Keratinocyte (primary cell): ENCODE results near the gene GOLIM4. TPM values are rescaled to one million over a fixed set of nuclear protein-coding genes. Genes with fewer than 3 reads are reported as not detected.

Experiments used
- DNase-seq: peaks from one replicate; pipeline ENCODE4 v3.0.0-alpha.2; 2011; ENCODE audit warnings: low read depth, missing footprints, low spot score
- FAIRE-seq: peaks from 2 replicates; lab custom pipeline; 2011; peaks lifted over from hg19 to GRCh38; lab: Jason Lieb, UNC
- H2AFZ ChIP-seq: 2 replicates; pipeline ENCODE4 v1.6.0; 2012; ENCODE audit warnings: low read length, control low read depth, inconsistent platforms; ENCODE audit not compliant: control insufficient read depth
- H3K27ac ChIP-seq: 2 replicates; pipeline ENCODE4 v1.5.1; 2011; ENCODE audit warnings: low read length; ENCODE audit not compliant: control insufficient read depth, insufficient read depth
- H3K27me3 ChIP-seq: 3 replicates; pipeline ENCODE4 v1.6.0; 2011; ENCODE audit warnings: low read length; ENCODE audit not compliant: control insufficient read depth, insufficient read depth; ENCODE audit errors: extremely low read depth
- H3K36me3 ChIP-seq, 2 experiments: 2 replicates in 1 of 2; 3 replicates in 1 of 2; pipeline ENCODE4 v1.5.1; 2011; ENCODE audit warnings: low read length in 2 of 2, mild to moderate bottlenecking in 1 of 2; ENCODE audit not compliant: control insufficient read depth in 2 of 2, insufficient read depth in 2 of 2; ENCODE audit errors: extremely low read depth in 1 of 2
- H3K4me1 ChIP-seq: 3 replicates; pipeline ENCODE4 v1.5.1; 2011; ENCODE audit warnings: low read length; ENCODE audit not compliant: control insufficient read depth, insufficient read depth; ENCODE audit errors: extremely low read depth
- H3K4me2 ChIP-seq: 3 replicates; pipeline ENCODE4 v1.6.0; 2011; ENCODE audit warnings: low read depth, low read length; ENCODE audit not compliant: control insufficient read depth, insufficient read depth; ENCODE audit errors: extremely low read depth
- H3K4me3 ChIP-seq, 3 experiments: fragments of 200-600 bp in 1 of 3; sonication (generic) in 1 of 3; 2 replicates in 2 of 3; 3 replicates in 1 of 3; pipeline ENCODE4 v1.5.1; 2011 to 2016; ENCODE audit warnings: low read length in 3 of 3, mild to moderate bottlenecking in 3 of 3, control low read depth in 2 of 3, inconsistent platforms in 1 of 3, low read depth in 1 of 3, mixed read lengths in 1 of 3, mixed run types in 1 of 3, moderate library complexity in 1 of 3; ENCODE audit not compliant: control insufficient read depth in 2 of 3, insufficient read depth in 2 of 3; ENCODE audit errors: extremely low read depth in 1 of 3
- H3K79me2 ChIP-seq: 2 replicates; pipeline ENCODE4 v1.6.0; 2012; ENCODE audit warnings: low read length; ENCODE audit not compliant: control insufficient read depth, insufficient read depth
- H3K9ac ChIP-seq: 3 replicates; pipeline ENCODE4 v1.6.0; 2011; ENCODE audit warnings: low read length; ENCODE audit not compliant: control insufficient read depth, insufficient read depth; ENCODE audit errors: extremely low read depth
- H3K9me1 ChIP-seq: 3 replicates; pipeline ENCODE4 v1.6.0; 2011; ENCODE audit warnings: low read length; ENCODE audit not compliant: control insufficient read depth, insufficient read depth; ENCODE audit errors: extremely low read depth
- H3K9me3 ChIP-seq: 2 replicates; pipeline ENCODE4 v1.5.1; 2012; ENCODE audit warnings: low read depth, low read length; ENCODE audit not compliant: control insufficient read depth
- H4K20me1 ChIP-seq: 3 replicates; pipeline ENCODE4 v1.6.0; 2011; ENCODE audit warnings: low read length; ENCODE audit not compliant: control insufficient read depth, insufficient read depth; ENCODE audit errors: extremely low read depth
- EZH2 ChIP-seq: IDR thresholded peaks from one replicate; pipeline ENCODE4 v1.6.1; 2012; ENCODE audit warnings: inconsistent platforms, mild to moderate bottlenecking, low read length, moderate library complexity
- dilution Hi-C: fragments of 300-500 bp; cut with MboI; formaldehyde crosslinking; loops from one replicate; pipeline ENCODE4 v1.7.0; 2020; ENCODE audit warnings: low sequenced_read_pairs; ENCODE audit not compliant: extremely low pct_ligation_motif_present
- polyA plus RNA-seq, 5 experiments: library from polyadenylated mRNA; depleted of rRNA in 3 of 5; stranded (reverse) in 3 of 5; stranded (forward) in 1 of 5; unstranded in 1 of 5; fragments of >200 nt; gene quantifications; 1 replicate in 1 of 5; 2 replicates in 3 of 5; 3 replicates in 1 of 5; pipeline versions ENCODE4 v1.2.1 to v1.2.3, GENCODE V29; 2011 to 2012; ENCODE audit warnings: missing spikeins in 2 of 5, low read depth in 1 of 5, low replicate concordance in 1 of 5
- TF ChIP-seq, protein P1 (sequence below), 3 experiments: IDR thresholded peaks in 1 of 3; conservative IDR thresholded peaks in 1 of 3; optimal IDR thresholded peaks in 1 of 3; 2 replicates in 2 of 3; 3 replicates in 1 of 3; pipeline versions ENCODE3 to v1.5.1; 2011; ENCODE audit warnings: low read length in 3 of 3, mild to moderate bottlenecking in 3 of 3, moderate library complexity in 2 of 3, control low read depth in 1 of 3, inconsistent platforms in 1 of 3; ENCODE audit not compliant: insufficient read depth in 2 of 3; ENCODE audit errors: extremely low read depth in 1 of 3

Gene GOLIM4
- polyA plus RNA-seq, 1 donor (not counting 4 experiments of a cell fraction or from before 2014, with no cell fraction given) = 13.4 TPM

DNA sequence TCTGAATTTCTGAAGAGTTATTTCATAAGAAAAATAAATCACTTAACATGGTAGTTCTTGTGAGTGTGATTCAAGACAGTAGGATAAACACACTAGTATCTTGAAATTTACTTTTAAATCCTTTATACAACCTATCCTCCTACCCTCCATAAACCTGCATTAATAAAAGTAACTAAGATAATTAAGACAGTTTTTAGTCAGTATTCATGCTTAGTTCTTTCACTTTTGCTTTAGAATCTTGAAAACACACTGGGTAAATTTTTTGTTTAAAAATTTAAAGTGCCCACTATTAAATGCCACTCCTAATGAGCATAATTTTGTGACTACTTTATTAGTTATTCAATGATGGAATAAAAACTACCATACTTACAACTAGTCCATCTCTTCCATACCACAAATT, 28.8 kb downstream of the GOLIM4 start:
- no peak for FAIRE-seq
- H3K79me2 ChIP-seq = peaks cover 6% of the 10 kb centered on the region

DNA sequence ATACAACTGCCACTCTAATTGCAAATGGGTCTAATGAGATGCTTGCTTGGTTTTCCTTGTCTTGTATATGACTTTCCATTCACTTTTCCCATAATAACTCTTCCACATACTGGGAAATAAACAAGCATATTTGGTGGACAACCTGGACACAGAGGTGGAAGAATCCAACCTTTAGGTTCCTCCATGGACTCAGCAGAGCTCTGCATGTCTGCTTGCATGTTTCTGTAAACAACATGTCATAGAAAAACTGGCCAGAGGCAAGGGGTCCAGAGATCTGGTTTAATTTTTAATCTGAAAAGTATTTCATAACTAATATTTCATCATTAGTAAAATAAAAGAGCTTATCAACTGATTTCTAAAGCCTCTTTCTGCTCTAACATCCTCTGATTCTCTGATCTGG, 30.2 kb downstream of the GOLIM4 start:
- no peaks in the 10 kb centered on the region for H3K4me1 ChIP-seq
- FAIRE-seq (no peak), DNase-seq (no peak)
- H3K4me2 ChIP-seq = no peak overlapping the region
- no peaks in the 10 kb centered on the region for H3K9me1 ChIP-seq
- no peaks in the 10 kb centered on the region for H3K27me3 ChIP-seq
- peaks cover 11% of the 10 kb centered on the region for H3K79me2 ChIP-seq
- TF ChIP-seq, protein P1, sequence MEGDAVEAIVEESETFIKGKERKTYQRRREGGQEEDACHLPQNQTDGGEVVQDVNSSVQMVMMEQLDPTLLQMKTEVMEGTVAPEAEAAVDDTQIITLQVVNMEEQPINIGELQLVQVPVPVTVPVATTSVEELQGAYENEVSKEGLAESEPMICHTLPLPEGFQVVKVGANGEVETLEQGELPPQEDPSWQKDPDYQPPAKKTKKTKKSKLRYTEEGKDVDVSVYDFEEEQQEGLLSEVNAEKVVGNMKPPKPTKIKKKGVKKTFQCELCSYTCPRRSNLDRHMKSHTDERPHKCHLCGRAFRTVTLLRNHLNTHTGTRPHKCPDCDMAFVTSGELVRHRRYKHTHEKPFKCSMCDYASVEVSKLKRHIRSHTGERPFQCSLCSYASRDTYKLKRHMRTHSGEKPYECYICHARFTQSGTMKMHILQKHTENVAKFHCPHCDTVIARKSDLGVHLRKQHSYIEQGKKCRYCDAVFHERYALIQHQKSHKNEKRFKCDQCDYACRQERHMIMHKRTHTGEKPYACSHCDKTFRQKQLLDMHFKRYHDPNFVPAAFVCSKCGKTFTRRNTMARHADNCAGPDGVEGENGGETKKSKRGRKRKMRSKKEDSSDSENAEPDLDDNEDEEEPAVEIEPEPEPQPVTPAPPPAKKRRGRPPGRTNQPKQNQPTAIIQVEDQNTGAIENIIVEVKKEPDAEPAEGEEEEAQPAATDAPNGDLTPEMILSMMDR (optimal IDR thresholded peaks at IDR 0.05 in 1 of 3, IDR thresholded peaks at IDR 0.05 in 1 of 3, conservative IDR thresholded peaks at IDR 0.05 in 1 of 3; ENCODE audit: extremely low read depth in 1 of 3, insufficient read depth in 2 of 3, low read length in 3 of 3) = no peak
- TF ChIP-seq EZH2 = no peak
- no peaks in the 10 kb centered on the region for H4K20me1 ChIP-seq
- H3K27ac ChIP-seq = no peak overlapping the region
- no peak overlapping the region for H3K9ac ChIP-seq
- H2AFZ ChIP-seq = no peak overlapping the region
- no peak overlapping the region for H3K4me3 ChIP-seq
- dilution Hi-C loops = no loop called here
- H3K9me3 ChIP-seq = no peaks in the 10 kb centered on the region
- no peaks in the 10 kb centered on the region for H3K36me3 ChIP-seq

More for the DNA sequence above, 28.8 kb downstream of the GOLIM4 start:
- Histone ChIP-seq H3K9ac (no peak overlapping the region), H3K36me3 (no peaks in the 10 kb centered on the region), H3K4me1 (peaks cover 12% of the 10 kb centered on the region), H3K4me3 (no peak overlapping the region), H3K27me3 (no peaks in the 10 kb centered on the region), H2AFZ (no peak overlapping the region), H3K4me2 (no peak overlapping the region), H3K9me1 (no peaks in the 10 kb centered on the region), H4K20me1 (no peaks in the 10 kb centered on the region), H3K27ac (no peak overlapping the region), H3K9me3 (no peaks in the 10 kb centered on the region)
- DNase-seq = no peak
- dilution Hi-C loops = no loop called here
- TF ChIP-seq, protein P1 (optimal IDR thresholded peaks at IDR 0.05 in 1 of 3, IDR thresholded peaks at IDR 0.05 in 1 of 3, conservative IDR thresholded peaks at IDR 0.05 in 1 of 3; ENCODE audit: extremely low read depth in 1 of 3, insufficient read depth in 2 of 3, low read length in 3 of 3) = no peak
- TF ChIP-seq EZH2 = no peak
